ENCODE measurements around the gene OR52N4.

DNA sequence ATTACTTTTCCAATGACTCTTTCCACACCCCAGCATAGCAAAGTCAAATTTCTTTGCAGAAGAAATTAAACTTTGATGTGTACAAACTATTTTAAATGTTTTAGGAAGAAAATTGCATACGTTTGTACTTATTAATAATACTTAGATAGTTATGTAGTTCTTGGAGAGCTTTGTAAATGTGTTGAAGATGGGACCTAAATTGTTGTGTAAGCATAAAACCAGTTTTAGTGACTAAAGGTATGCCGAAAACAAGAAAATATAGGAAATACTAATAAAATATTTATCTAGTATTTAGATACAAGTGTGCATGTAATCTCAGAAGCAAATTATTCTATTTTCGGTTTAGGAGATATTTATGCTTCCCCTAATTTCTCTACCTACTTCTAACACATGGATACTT is 4.2 kb upstream of the OR52N4 start:
- TF ChIP-seq POLR2AphosphoS5 (IDR thresholded peaks at IDR 0.05; ENCODE audit: low read depth, low read length) (no peak), SIN3A (IDR thresholded peaks at IDR 0.05; ENCODE audit: borderline replicate concordance, insufficient read depth, low read length) (no peak), FOXP2 (optimal IDR thresholded peaks at IDR 0.05; ENCODE audit: borderline replicate concordance, extremely low read depth, extremely low read length, insufficient read depth) (no peak), TAF1 (IDR thresholded peaks at IDR 0.05; ENCODE audit: borderline replicate concordance, insufficient read depth, low read length) (no peak)
- TF ChIP-seq, protein P1, sequence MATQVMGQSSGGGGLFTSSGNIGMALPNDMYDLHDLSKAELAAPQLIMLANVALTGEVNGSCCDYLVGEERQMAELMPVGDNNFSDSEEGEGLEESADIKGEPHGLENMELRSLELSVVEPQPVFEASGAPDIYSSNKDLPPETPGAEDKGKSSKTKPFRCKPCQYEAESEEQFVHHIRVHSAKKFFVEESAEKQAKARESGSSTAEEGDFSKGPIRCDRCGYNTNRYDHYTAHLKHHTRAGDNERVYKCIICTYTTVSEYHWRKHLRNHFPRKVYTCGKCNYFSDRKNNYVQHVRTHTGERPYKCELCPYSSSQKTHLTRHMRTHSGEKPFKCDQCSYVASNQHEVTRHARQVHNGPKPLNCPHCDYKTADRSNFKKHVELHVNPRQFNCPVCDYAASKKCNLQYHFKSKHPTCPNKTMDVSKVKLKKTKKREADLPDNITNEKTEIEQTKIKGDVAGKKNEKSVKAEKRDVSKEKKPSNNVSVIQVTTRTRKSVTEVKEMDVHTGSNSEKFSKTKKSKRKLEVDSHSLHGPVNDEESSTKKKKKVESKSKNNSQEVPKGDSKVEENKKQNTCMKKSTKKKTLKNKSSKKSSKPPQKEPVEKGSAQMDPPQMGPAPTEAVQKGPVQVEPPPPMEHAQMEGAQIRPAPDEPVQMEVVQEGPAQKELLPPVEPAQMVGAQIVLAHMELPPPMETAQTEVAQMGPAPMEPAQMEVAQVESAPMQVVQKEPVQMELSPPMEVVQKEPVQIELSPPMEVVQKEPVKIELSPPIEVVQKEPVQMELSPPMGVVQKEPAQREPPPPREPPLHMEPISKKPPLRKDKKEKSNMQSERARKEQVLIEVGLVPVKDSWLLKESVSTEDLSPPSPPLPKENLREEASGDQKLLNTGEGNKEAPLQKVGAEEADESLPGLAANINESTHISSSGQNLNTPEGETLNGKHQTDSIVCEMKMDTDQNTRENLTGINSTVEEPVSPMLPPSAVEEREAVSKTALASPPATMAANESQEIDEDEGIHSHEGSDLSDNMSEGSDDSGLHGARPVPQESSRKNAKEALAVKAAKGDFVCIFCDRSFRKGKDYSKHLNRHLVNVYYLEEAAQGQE (IDR thresholded peaks at IDR 0.05; ENCODE audit: insufficient read depth in 1 of 2, low read depth in 2 of 2, low read length in 2 of 2) = no peak

Measured in PFSK-1 (cell line).